Caco-2 (cell line): Measurements from ENCODE around the gene ST6GAL1. TPM values are rescaled to one million over a fixed set of nuclear protein-coding genes. Genes with fewer than 3 reads are reported as not detected.

Experiments
- BruUV-seq: library from RNA; stranded (reverse); fragments of 400-500 nt; replicated peaks from 2 replicates; lab custom pipeline; 2021; lab: Mats Ljungman, UMichigan
- CTCF ChIA-PET: fragments of 300-600 bp; sonication (Branson Sonifier 250); formaldehyde crosslinking; loops from one replicate; lab custom pipeline; 2022; ENCODE audit warnings: antibody characterized with exemption; lab: Charles Lee
- POLR2A ChIA-PET: fragments of 300-600 bp; sonication (Branson Sonifier 250); formaldehyde crosslinking; loops from one replicate; lab custom pipeline; 2022; ENCODE audit warnings: antibody characterized with exemption; lab: Charles Lee
- DNase-seq, 2 experiments: peaks; one replicate each; pipeline versions ENCODE4 v3.0.0 to v3.0.0-alpha.2; 2020 to 2022
- H3K27me3 ChIP-seq: replicated peaks from 2 replicates; pipeline ENCODE4 v1.6.0; 2011; ENCODE audit warnings: low read length; ENCODE audit not compliant: control insufficient read depth, insufficient read depth
- H3K36me3 ChIP-seq: 2 replicates; pipeline ENCODE4 v1.5.1; 2011; ENCODE audit warnings: low read length; ENCODE audit not compliant: control insufficient read depth, insufficient read depth
- H3K4me1 ChIP-seq: fragments of 250-450 bp; sonication (Bioruptor Pico); 2 replicates; pipeline ENCODE4 v1.5.1; 2020; ENCODE audit warnings: mild to moderate bottlenecking
- H3K4me3 ChIP-seq: 2 replicates; pipeline ENCODE4 v1.5.1; 2011; ENCODE audit warnings: low read depth, mild to moderate bottlenecking, control low read depth, low read length
- H3K9me3 ChIP-seq: fragments of 250-450 bp; sonication (Bioruptor Pico); 2 replicates; pipeline ENCODE4 v1.5.1; 2020; ENCODE audit warnings: mild to moderate bottlenecking, moderate library complexity
- H3K27ac Mint-ChIP-seq: one replicate; pipeline ENCODE4 v1.8.0; 2022; ENCODE audit warnings: mixed read lengths; ENCODE audit not compliant: unreplicated experiment
- H3K27me3 Mint-ChIP-seq: one replicate; pipeline ENCODE4 v1.8.0; 2022; ENCODE audit warnings: mixed read lengths; ENCODE audit not compliant: insufficient read depth, unreplicated experiment
- H3K36me3 Mint-ChIP-seq: one replicate; pipeline ENCODE4 v1.8.0; 2022; ENCODE audit warnings: mild to moderate bottlenecking, mixed read lengths; ENCODE audit not compliant: insufficient read depth, unreplicated experiment
- H3K4me1 Mint-ChIP-seq: one replicate; pipeline ENCODE4 v1.8.0; 2022; ENCODE audit warnings: low read depth, mixed read lengths; ENCODE audit not compliant: unreplicated experiment
- H3K4me3 Mint-ChIP-seq: one replicate; pipeline ENCODE4 v1.8.0; 2022; ENCODE audit warnings: mild to moderate bottlenecking, moderate library complexity, mixed read lengths; ENCODE audit not compliant: unreplicated experiment
- H3K9me3 Mint-ChIP-seq: one replicate; pipeline ENCODE4 v1.8.0; 2022; ENCODE audit warnings: mixed read lengths; ENCODE audit not compliant: unreplicated experiment
- CTCF ChIP-seq, 2 experiments: fragments of 200-600 bp in 1 of 2; IDR thresholded peaks; 1 replicate in 1 of 2; 2 replicates in 1 of 2; pipeline versions ENCODE4 v1.5.1 to v1.8.0; 2011 to 2022; ENCODE audit warnings: antibody characterized with exemption in 1 of 2, control low read depth in 1 of 2, inconsistent platforms in 1 of 2, low read depth in 1 of 2, low read length in 1 of 2, mild to moderate bottlenecking in 1 of 2, moderate library complexity in 1 of 2; ENCODE audit not compliant: insufficient read depth in 1 of 2, severe bottlenecking in 1 of 2, unreplicated experiment in 1 of 2
- intact Hi-C: fragments of 100-400 bp; cut with micrococcal nuclease; formaldehyde crosslinking; loops from one replicate; pipeline ENCODE4 v1.10.0; 2022; ENCODE audit not compliant: unreplicated experiment
- total RNA-seq: library from RNA; stranded (reverse); gene quantifications from 2 replicates; pipeline ENCODE4 v1.2.3, GENCODE V29; 2022

Gene ST6GAL1
- total RNA-seq, 1 experiment from 2014 or later = 34.6 TPM

DNA sequence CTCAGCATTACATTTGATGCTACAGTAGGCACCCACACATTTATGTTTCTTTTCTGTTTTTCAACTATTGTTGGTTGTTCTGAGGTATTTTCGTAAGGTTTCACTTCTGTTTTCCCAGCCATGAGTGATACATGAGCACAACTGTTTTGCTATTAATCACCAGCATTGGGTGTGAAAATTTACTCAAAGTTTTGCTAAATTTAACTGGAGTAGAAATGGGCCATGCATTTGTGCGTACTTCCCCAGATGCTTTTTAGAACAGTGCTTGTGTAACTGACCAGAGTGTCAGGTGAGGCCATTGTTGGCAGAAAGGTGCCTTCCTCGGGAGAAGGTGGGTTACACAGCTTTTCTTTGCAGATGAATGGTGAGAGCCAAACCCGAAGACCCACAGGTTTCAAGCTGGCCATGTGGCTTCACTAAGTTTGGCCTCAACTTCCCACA, 70.4 kb downstream of the ST6GAL1 start:
- Mint-ChIP-seq H3K4me3 (no peak overlapping the region), H3K36me3 (no peaks in the 10 kb centered on the region), H3K9me3 (no peaks in the 10 kb centered on the region), H3K27ac (no peak overlapping the region), H3K4me1 (peaks cover 3% of the 10 kb centered on the region), H3K27me3 (no peaks in the 10 kb centered on the region)
- no TSS peak for BruUV-seq
- TF ChIP-seq CTCF (IDR thresholded peaks at IDR 0.05; ENCODE audit: insufficient read depth in 1 of 2, low read depth in 1 of 2, low read length in 1 of 2, severe bottlenecking in 1 of 2, unreplicated experiment in 1 of 2) = no peak
- ChIA-PET POLR2A (no interaction called here), CTCF (no interaction called here)
- no peaks in the 10 kb centered on the region for H3K27me3 ChIP-seq
- H3K4me3 ChIP-seq = no peak overlapping the region
- no peak for DNase-seq
- H3K9me3 ChIP-seq = no peaks in the 10 kb centered on the region
- H3K4me1 ChIP-seq = no peaks in the 10 kb centered on the region
- intact Hi-C loops = no loop called here
- H3K36me3 ChIP-seq = no peaks in the 10 kb centered on the region

GRCh38 chr3:187002915-187003314, 72.6 kb downstream of the ST6GAL1 start:
- POLR2A ChIA-PET = no interaction called here
- TF ChIP-seq CTCF (IDR thresholded peaks at IDR 0.05; ENCODE audit: insufficient read depth in 1 of 2, low read depth in 1 of 2, low read length in 1 of 2, severe bottlenecking in 1 of 2, unreplicated experiment in 1 of 2) = no peak
- H3K27me3 Mint-ChIP-seq = no peaks in the 10 kb centered on the region
- BruUV-seq = no TSS peak
- no peaks in the 10 kb centered on the region for H3K36me3 Mint-ChIP-seq
- intact Hi-C loops = no loop called here
- H3K4me1 Mint-ChIP-seq = peaks cover 6% of the 10 kb centered on the region
- Histone ChIP-seq H3K4me1 (no peaks in the 10 kb centered on the region), H3K9me3 (no peaks in the 10 kb centered on the region), H3K27me3 (no peaks in the 10 kb centered on the region), H3K4me3 (no peak overlapping the region), H3K36me3 (no peaks in the 10 kb centered on the region)
- no peak overlapping the region for H3K4me3 Mint-ChIP-seq
- no peaks in the 10 kb centered on the region for H3K9me3 Mint-ChIP-seq
- CTCF ChIA-PET = no interaction called here
- no peak overlapping the region for H3K27ac Mint-ChIP-seq
- DNase-seq = no peak

- ChIA-PET CTCF (no interaction called here), POLR2A (no interaction called here)
- no peak for TF ChIP-seq CTCF (IDR thresholded peaks at IDR 0.05; ENCODE audit: insufficient read depth in 1 of 2, low read depth in 1 of 2, low read length in 1 of 2, severe bottlenecking in 1 of 2, unreplicated experiment in 1 of 2)
- Histone ChIP-seq H3K4me3 (no peak overlapping the region), H3K36me3 (no peaks in the 10 kb centered on the region), H3K4me1 (peaks cover 5% of the 10 kb centered on the region; the same call in 1 of the 2 replicates), H3K27me3 (no peaks in the 10 kb centered on the region), H3K9me3 (no peaks in the 10 kb centered on the region)
- Mint-ChIP-seq H3K27ac (no peak overlapping the region), H3K36me3 (no peaks in the 10 kb centered on the region), H3K4me3 (no peak overlapping the region), H3K27me3 (no peaks in the 10 kb centered on the region), H3K9me3 (no peaks in the 10 kb centered on the region), H3K4me1 (peaks cover 6% of the 10 kb centered on the region)
- intact Hi-C loops = no loop called here
- DNase-seq = no peak
- no TSS peak for BruUV-seq
These were observed 75.6 kb downstream of the ST6GAL1 start for GRCh38 chr3:187005827-187006481.
